ENCODE measurements around the gene XRCC4.

XRCC4 gene

GRCh38 chr5:83387041-83387440, 309.7 kb downstream of the XRCC4 start:
- Histone ChIP-seq H3K9me3 (no peaks in the 10 kb centered on the region), H3K27me3 (no peaks in the 10 kb centered on the region), H3K9ac (no peak overlapping the region), H3K4me1 (no peaks in the 10 kb centered on the region), H4K20me1 (no peaks in the 10 kb centered on the region), H3K4me2 (no peak overlapping the region), H3K27ac (no peak overlapping the region), H3K4me3 (no peak overlapping the region), H3K36me3 (no peaks in the 10 kb centered on the region)
- no peak for TF ChIP-seq Cebpa-rat (IDR thresholded peaks at IDR 0.05)

GRCh38 chr5:83388608-83389007, 311.3 kb downstream of the XRCC4 start:
- Histone ChIP-seq H3K36me3 (no peaks in the 10 kb centered on the region), H4K20me1 (no peaks in the 10 kb centered on the region), H3K9me3 (no peaks in the 10 kb centered on the region), H3K9ac (no peak overlapping the region), H3K4me3 (no peak overlapping the region), H3K27ac (no peak overlapping the region), H3K27me3 (no peaks in the 10 kb centered on the region), H3K4me2 (no peak overlapping the region), H3K4me1 (no peaks in the 10 kb centered on the region)
- no peak for TF ChIP-seq Cebpa-rat (IDR thresholded peaks at IDR 0.05)

- no peak for TF ChIP-seq Cebpa-rat (IDR thresholded peaks at IDR 0.05)
- Histone ChIP-seq H3K9me3 (no peaks in the 10 kb centered on the region), H3K27me3 (no peaks in the 10 kb centered on the region), H3K4me1 (no peaks in the 10 kb centered on the region), H3K27ac (no peak overlapping the region), H3K4me2 (no peak overlapping the region), H3K36me3 (no peaks in the 10 kb centered on the region), H3K4me3 (no peak overlapping the region), H4K20me1 (no peaks in the 10 kb centered on the region), H3K9ac (no peak overlapping the region)
Observed at GRCh38 chr5:83392766-83393503, 315.6 kb downstream of the XRCC4 start.

GRCh38 chr5:83393504-83393866, 316.1 kb downstream of the XRCC4 start:
- Histone ChIP-seq H3K27ac (no peak overlapping the region), H3K27me3 (no peaks in the 10 kb centered on the region), H3K9me3 (no peaks in the 10 kb centered on the region), H3K4me1 (no peaks in the 10 kb centered on the region), H3K9ac (no peak overlapping the region), H3K4me2 (no peak overlapping the region), H4K20me1 (no peaks in the 10 kb centered on the region), H3K36me3 (no peaks in the 10 kb centered on the region), H3K4me3 (no peak overlapping the region)
- no peak for TF ChIP-seq Cebpa-rat (IDR thresholded peaks at IDR 0.05)

GRCh38 chr5:83394190-83394589, 316.8 kb downstream of the XRCC4 start:
- Histone ChIP-seq H3K27me3 (no peaks in the 10 kb centered on the region), H3K27ac (no peak overlapping the region), H3K4me3 (no peak overlapping the region), H3K4me2 (no peak overlapping the region), H3K36me3 (no peaks in the 10 kb centered on the region), H3K4me1 (no peaks in the 10 kb centered on the region), H3K9me3 (no peaks in the 10 kb centered on the region), H3K9ac (no peak overlapping the region), H4K20me1 (no peaks in the 10 kb centered on the region)
- TF ChIP-seq Cebpa-rat (IDR thresholded peaks at IDR 0.05), result no peak

- Histone ChIP-seq H3K36me3 (no peaks in the 10 kb centered on the region), H3K27me3 (no peaks in the 10 kb centered on the region), H3K4me2 (no peak overlapping the region), H3K4me3 (no peak overlapping the region), H3K27ac (no peak overlapping the region), H3K9me3 (no peaks in the 10 kb centered on the region), H3K9ac (no peak overlapping the region), H4K20me1 (no peaks in the 10 kb centered on the region), H3K4me1 (no peaks in the 10 kb centered on the region)
- no peak for TF ChIP-seq Cebpa-rat (IDR thresholded peaks at IDR 0.05)
Observed at GRCh38 chr5:83396662-83397061, 319.3 kb downstream of the XRCC4 start.

- Histone ChIP-seq H4K20me1 (no peaks in the 10 kb centered on the region), H3K36me3 (no peaks in the 10 kb centered on the region), H3K9ac (no peak overlapping the region), H3K4me3 (no peak overlapping the region), H3K9me3 (no peaks in the 10 kb centered on the region), H3K4me2 (no peak overlapping the region), H3K4me1 (no peaks in the 10 kb centered on the region), H3K27ac (no peak overlapping the region), H3K27me3 (no peaks in the 10 kb centered on the region)
- no peak for TF ChIP-seq Cebpa-rat (IDR thresholded peaks at IDR 0.05)
Observed at GRCh38 chr5:83397658-83398057, 320.3 kb downstream of the XRCC4 start.

- H3K9me3 ChIP-seq, result no peaks in the 10 kb centered on the region
- H3K27ac ChIP-seq, result no peak overlapping the region
- no peaks in the 10 kb centered on the region for H3K36me3 ChIP-seq
- H4K20me1 ChIP-seq, result no peaks in the 10 kb centered on the region
- H3K4me3 ChIP-seq, result no peak overlapping the region
- H3K27me3 ChIP-seq, result no peaks in the 10 kb centered on the region
- no peaks in the 10 kb centered on the region for H3K4me1 ChIP-seq
- H3K4me2 ChIP-seq, result no peak overlapping the region
- no peak overlapping the region for H3K9ac ChIP-seq
- no peak for TF ChIP-seq Cebpa-rat (IDR thresholded peaks at IDR 0.05)
Observed at GRCh38 chr5:83400241-83400640, 322.9 kb downstream of the XRCC4 start.

GRCh38 chr5:83400701-83401100, 323.4 kb downstream of the XRCC4 start:
- no peak overlapping the region for H3K27ac ChIP-seq
- no peak overlapping the region for H3K9ac ChIP-seq
- H3K4me1 ChIP-seq, result no peaks in the 10 kb centered on the region
- TF ChIP-seq Cebpa-rat (IDR thresholded peaks at IDR 0.05), result no peak
- no peaks in the 10 kb centered on the region for H3K36me3 ChIP-seq
- no peak overlapping the region for H3K4me3 ChIP-seq
- no peaks in the 10 kb centered on the region for H3K27me3 ChIP-seq
- no peak overlapping the region for H3K4me2 ChIP-seq
- H4K20me1 ChIP-seq, result no peaks in the 10 kb centered on the region
- H3K9me3 ChIP-seq, result no peaks in the 10 kb centered on the region

- no peak overlapping the region for H3K9ac ChIP-seq
Observed at GRCh38 chr5:83401122-83401731, 323.9 kb downstream of the XRCC4 start.

More at GRCh38 chr5:83401122-83401731, 323.9 kb downstream of the XRCC4 start:
- TF ChIP-seq Cebpa-rat (IDR thresholded peaks at IDR 0.05), result no peak
- Histone ChIP-seq H3K4me1 (no peaks in the 10 kb centered on the region), H3K4me2 (no peak overlapping the region), H3K9me3 (no peaks in the 10 kb centered on the region), H3K27me3 (no peaks in the 10 kb centered on the region), H4K20me1 (no peaks in the 10 kb centered on the region), H3K27ac (no peak overlapping the region), H3K36me3 (no peaks in the 10 kb centered on the region), H3K4me3 (no peak overlapping the region)
